ENCODE measurements around the gene UBALD2.

The UBALD2 gene

DNA sequence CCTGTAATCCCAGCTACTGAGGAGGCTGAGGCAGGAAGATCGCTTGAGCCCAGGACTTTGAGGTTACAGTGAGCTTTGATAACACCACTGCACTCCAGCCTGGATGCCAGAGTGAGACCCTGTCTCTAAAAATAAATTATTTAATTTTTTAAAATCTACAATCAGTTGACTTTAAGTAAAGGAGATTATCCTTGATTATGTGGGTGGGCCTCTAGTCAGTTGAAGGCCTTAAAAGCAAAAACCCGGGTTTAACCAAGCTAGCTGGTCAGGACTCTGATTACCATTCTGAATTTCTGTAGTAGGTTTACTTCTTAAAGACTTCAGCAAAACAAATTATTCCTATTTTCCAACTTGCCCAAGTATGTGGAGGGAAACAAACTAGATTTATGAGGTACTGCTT is 29.3 kb upstream of the UBALD2 start:
- Histone ChIP-seq H4K20me1 (peaks cover 0 to 4% (median 0%) of the 10 kb centered on the region in 11 experiments; a peak in 1 of 22 replicates), H3K27me3 (peaks cover 27 to 43% (median 39%) of the 10 kb centered on the region in 11 experiments), H3K9me3 (replicated peaks in 1 of 11) (peaks cover 0 to 7% (median 0%) of the 10 kb centered on the region in 11 experiments; a peak in 1 of 22 replicates), H3K36me3 (no peaks in the 10 kb centered on the region), H3K4me2 (no peak overlapping the region), H3K27ac (no peak overlapping the region), H3K9ac (no peak overlapping the region), H3K4me3 (no peak overlapping the region), H3K4me1 (peaks cover 0 to 3% (median 3%) of the 10 kb centered on the region in 10 experiments; a peak in 12 of 20 replicates)
- TF ChIP-seq Cebpa-rat (IDR thresholded peaks at IDR 0.05) = no peak

DNA sequence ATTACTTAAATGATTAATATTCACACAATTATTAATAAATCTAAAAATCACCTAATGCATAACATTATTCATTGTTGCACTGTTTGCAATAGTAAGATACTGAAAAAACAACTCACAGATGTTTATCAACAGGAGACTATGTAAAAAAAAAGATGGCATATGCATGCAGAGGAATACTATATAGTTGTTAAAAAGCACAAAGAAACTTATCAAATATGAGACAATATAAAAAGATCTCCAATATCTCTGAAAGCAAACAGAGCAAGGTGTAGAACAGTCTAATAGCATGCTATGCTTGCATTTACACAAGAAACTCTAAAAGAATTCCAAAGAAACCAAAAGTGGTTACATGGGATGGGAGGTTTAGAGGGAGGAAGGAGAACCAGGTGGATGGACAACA is 28.5 kb upstream of the UBALD2 start:
- H3K9me3 ChIP-seq (replicated peaks in 1 of 11) = peaks cover 0 to 7% (median 0%) of the 10 kb centered on the region in 11 experiments; a peak in 1 of 22 replicates
- H3K4me3 ChIP-seq = no peak overlapping the region
- H3K36me3 ChIP-seq = no peaks in the 10 kb centered on the region
- peaks cover 0 to 7% (median 6%) of the 10 kb centered on the region in 10 experiments; a peak in 12 of 20 replicates for H3K4me1 ChIP-seq
- peaks cover 0 to 4% (median 0%) of the 10 kb centered on the region in 11 experiments; a peak in 1 of 22 replicates for H4K20me1 ChIP-seq
- H3K4me2 ChIP-seq = no peak overlapping the region
- TF ChIP-seq Cebpa-rat (IDR thresholded peaks at IDR 0.05) = no peak
- no peak overlapping the region for H3K9ac ChIP-seq
- H3K27ac ChIP-seq = no peak overlapping the region
- peaks cover 34 to 50% (median 46%) of the 10 kb centered on the region in 11 experiments for H3K27me3 ChIP-seq

DNA sequence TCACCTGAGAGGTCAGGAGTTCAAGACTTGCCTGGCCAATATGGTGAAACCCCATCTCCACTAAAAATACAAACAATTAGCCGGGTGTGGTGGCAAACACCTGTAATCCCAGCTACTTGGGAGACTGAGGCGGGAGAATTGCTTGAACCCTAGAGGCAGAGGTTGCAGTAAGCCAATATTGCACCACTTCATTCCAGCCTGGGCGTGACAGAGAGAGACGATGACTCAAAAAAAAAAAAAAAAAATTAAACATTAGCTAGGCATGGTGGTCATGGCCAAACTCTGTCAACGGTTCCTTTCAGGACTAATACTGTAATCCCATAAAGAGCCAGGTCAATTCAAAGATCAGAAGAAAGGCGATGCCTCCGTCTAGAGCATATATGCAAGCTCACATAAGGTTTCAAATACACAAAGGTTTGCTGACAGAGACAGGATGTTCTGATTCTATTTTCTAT is 27.3 kb upstream of the UBALD2 start:
- Histone ChIP-seq H3K9me3 (replicated peaks in 1 of 11) (peaks cover 0 to 7% (median 0%) of the 10 kb centered on the region in 11 experiments; a peak in 2 of 22 replicates), H3K4me1 (peaks cover 0 to 9% (median 6%) of the 10 kb centered on the region in 10 experiments; a peak in 12 of 20 replicates), H3K4me2 (no peak overlapping the region), H3K36me3 (no peaks in the 10 kb centered on the region), H3K4me3 (no peak overlapping the region), H4K20me1 (peaks cover 0 to 4% (median 0%) of the 10 kb centered on the region in 11 experiments; a peak in 1 of 22 replicates), H3K27me3 (peaks cover 47 to 63% (median 59%) of the 10 kb centered on the region in 11 experiments), H3K27ac (no peak overlapping the region), H3K9ac (no peak overlapping the region)
- no peak for TF ChIP-seq Cebpa-rat (IDR thresholded peaks at IDR 0.05)

DNA sequence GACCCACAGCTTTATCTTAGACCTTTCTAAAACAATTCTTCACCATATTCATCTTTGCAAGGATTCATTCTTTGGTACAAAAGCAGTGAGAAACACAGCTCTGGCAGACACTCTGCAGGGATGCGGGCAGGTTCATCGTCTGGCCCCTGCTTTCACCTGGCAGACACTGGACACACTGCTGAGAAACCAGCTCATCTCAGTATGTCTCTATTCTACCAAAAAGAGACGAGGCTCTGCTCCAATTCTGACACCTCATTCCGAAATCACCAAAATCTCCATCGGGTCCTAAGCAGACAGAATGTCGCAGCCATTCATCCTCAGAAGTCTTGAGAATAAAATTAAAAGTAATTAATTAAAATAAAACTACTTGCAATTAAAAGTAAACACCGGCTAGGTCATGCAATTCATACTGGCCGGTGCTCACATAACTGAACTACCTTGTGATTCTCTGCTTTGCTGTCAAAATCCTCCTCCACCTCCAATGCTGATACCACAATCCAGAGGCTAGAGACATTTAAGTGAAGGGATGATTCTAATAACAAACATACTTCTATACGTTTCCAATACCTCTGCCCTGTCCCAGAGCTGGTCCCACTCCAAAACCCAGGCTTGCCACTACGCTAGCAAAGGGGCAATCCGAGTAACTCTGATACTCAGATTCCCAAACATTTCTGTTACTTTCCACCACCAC is 26.2 kb upstream of the UBALD2 start:
- Histone ChIP-seq H3K4me1 (peaks cover 5 to 20% (median 14%) of the 10 kb centered on the region in 10 experiments), H3K9ac (no peak overlapping the region), H3K9me3 (replicated peaks in 1 of 11) (peaks cover 0 to 7% (median 0%) of the 10 kb centered on the region in 11 experiments; a peak in 2 of 22 replicates), H3K27me3 (peaks cover 53 to 73% (median 69%) of the 10 kb centered on the region in 11 experiments), H4K20me1 (peaks cover 0 to 4% (median 0%) of the 10 kb centered on the region in 11 experiments; a peak in 1 of 22 replicates), H3K4me3 (no peak overlapping the region), H3K36me3 (no peaks in the 10 kb centered on the region), H3K4me2 (no peak overlapping the region), H3K27ac (no peak overlapping the region)
- no peak for TF ChIP-seq Cebpa-rat (IDR thresholded peaks at IDR 0.05)

DNA sequence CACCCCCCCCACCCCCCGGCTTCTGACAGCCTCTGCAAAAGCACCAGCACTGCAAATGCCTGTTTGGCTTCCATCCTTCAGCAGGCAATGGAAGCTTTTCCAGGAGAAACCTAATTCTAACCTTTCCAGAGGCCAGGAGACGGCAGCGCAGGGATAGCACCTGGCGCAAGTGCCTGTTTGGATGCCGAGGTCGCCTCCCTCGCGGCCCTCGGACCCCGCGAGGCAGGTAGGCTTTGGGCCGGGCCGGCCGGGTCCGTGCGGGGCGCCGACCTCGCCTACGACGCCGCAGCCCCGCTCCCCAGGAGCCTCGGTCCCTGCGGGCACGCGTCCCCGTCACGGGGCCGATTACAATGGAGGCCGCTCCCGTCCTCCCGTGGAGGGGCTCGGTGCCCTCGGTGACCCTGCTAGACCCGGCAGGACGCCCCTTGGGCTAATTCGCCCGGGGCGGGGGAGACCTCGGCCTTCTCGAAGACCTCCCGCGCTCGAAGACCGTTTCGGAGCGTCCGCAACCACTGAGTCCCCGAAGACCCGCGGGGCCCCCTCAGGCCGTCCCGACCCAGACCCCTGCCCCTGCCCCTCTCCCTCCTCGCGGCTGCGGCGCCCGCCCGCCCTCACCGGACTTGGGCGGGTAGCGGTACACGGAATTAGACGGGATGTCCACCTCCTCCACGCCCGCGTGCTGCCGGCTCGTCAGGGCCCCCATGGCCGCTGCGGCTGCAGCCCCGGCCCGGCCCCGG is 25.4 kb upstream of the UBALD2 start:
- H4K20me1 ChIP-seq = peaks cover 0 to 4% (median 0%) of the 10 kb centered on the region in 11 experiments; a peak in 1 of 22 replicates
- no peak overlapping the region for H3K9ac ChIP-seq
- no peak for TF ChIP-seq Cebpa-rat (IDR thresholded peaks at IDR 0.05)
- peak overlapping the region; percentile 93 to 98 (median 95); a peak in 15 of 22 replicates for H3K4me2 ChIP-seq
- H3K36me3 ChIP-seq = no peaks in the 10 kb centered on the region
- peaks cover 0 to 7% (median 0%) of the 10 kb centered on the region in 11 experiments; a peak in 2 of 22 replicates for H3K9me3 ChIP-seq (replicated peaks in 1 of 11)
- H3K27me3 ChIP-seq = peaks cover 53 to 73% (median 69%) of the 10 kb centered on the region in 11 experiments
- H3K4me1 ChIP-seq = peaks cover 12 to 27% (median 21%) of the 10 kb centered on the region in 10 experiments
- H3K4me3 ChIP-seq = peak overlapping the region in 6 of 10 experiments; percentile 59 to 73 (median 62); a peak in 10 of 20 replicates
- no peak overlapping the region for H3K27ac ChIP-seq

DNA sequence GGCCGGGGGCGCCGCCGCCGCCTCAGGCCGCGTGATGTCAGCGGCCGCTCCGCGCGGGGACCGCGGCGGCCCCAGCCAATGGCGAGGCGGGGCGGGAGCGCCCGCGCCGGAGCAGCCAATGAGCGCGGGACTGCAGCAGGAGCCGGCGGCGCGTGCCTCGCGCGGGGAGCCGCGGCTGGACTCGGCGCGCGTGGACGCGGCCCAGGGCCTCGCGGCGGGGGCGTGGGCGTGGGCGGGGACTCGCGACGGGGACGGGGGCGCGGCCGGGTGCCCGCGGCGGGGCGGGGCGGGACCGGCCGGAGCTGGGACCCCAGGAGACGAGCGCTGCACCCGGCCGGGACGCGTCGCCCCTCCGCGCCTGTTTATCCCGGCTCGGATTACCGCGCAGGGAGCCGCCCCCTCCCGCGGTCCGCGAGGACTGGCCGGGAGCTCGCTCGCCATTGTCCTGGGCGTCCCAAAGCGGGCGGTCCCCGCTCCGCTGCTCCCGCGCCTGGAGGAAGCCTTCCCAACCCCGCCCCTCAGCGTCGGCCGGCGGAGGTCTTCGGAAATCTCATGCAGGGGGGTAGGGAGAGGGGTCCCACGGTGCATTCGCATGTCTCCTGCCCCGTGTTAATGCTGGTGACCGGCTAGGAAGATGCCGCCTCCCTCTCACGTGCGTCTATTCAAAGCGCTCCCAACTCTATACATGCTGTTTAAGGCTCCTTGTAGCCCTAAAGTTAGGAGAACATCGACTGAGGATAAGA is 24.5 kb upstream of the UBALD2 start, which contains the start of gene RNF157:
Gene RNF157, minus strand, starts transcription at position 33 of the 743 bp plus-strand sequence. CDS start 253 bp downstream, outside the sequence.
- Histone ChIP-seq H3K27ac (no peak within 1 kb of the TSS), H3K4me1 (peaks cover 17 to 36% (median 30%) of the 10 kb centered on the region in 10 experiments), H3K4me2 (peak within 1 kb of the TSS; percentile 93 to 98 (median 95)), H4K20me1 (peaks cover 0 to 4% (median 0%) of the 10 kb centered on the region in 11 experiments; a peak in 1 of 22 replicates), H3K27me3 (peaks cover 53 to 73% (median 69%) of the 10 kb centered on the region in 11 experiments), H3K36me3 (no peaks in the 10 kb centered on the region), H3K9me3 (replicated peaks in 1 of 11) (peaks cover 0 to 7% (median 0%) of the 10 kb centered on the region in 11 experiments; a peak in 2 of 22 replicates), H3K9ac (peak within 1 kb of the TSS in 9 of 11 experiments; percentile 35 to 66 (median 56); a peak in 11 of 22 replicates), H3K4me3 (peak within 1 kb of the TSS; percentile 55 to 73 (median 61))
- TF ChIP-seq Cebpa-rat (IDR thresholded peaks at IDR 0.05) = no peak

DNA sequence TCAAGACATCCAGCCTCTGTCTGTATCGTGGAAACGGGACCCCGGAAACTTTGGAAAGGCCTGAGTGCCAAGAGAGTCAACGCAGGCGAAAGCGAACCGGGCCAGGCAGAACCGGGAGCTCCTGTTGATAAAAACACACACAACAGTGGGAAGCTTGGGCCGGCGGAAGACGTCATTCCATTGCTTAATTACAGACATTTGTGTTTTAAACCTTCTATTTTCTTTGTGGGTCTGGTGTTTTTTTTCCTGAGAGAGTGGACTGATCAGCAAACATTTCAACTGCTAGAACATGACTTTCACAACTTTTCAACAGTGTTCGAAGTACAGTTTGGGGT is 24.0 kb upstream of the UBALD2 start:
- Histone ChIP-seq H3K27me3 (peaks cover 53 to 73% (median 69%) of the 10 kb centered on the region in 11 experiments), H3K27ac (no peak overlapping the region), H3K9ac (peak overlapping the region in 4 of 11 experiments; percentile 35 to 66 (median 58); a peak in 5 of 22 replicates)

DNA sequence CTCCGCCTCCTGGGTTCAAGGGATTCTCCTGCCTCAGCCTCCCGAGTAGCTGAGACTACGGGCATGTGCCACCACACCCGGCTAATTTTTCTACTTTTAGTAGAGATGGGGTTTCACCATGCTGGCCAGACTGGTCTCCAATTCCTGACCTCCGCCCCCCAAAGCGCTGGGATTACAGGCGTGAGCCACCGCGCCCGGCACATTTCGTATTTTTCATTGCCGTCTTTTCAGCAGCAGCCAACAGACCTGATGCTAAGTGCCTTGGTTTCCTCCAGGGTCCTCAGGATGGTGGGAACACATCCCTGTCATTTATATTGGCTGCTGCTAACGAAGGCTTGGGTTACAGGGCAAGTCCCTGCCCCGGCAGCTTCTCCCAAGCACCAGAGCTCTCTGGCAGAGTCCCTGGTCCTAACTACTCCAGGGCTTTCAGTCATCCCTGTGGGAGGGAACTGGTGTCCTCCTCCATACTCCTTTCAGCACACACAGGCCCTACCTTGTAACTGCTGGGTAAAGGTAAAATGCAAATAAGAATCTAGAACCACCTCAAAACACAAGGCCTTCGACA is 23.4 kb upstream of the UBALD2 start:
- no peak overlapping the region for H3K27ac ChIP-seq
- no peak overlapping the region for H3K4me2 ChIP-seq
- peaks cover 0 to 7% (median 0%) of the 10 kb centered on the region in 11 experiments; a peak in 2 of 22 replicates for H3K9me3 ChIP-seq (replicated peaks in 1 of 11)
- H4K20me1 ChIP-seq = peaks cover 0 to 4% (median 0%) of the 10 kb centered on the region in 11 experiments; a peak in 1 of 22 replicates
- no peak overlapping the region for H3K4me3 ChIP-seq
- H3K36me3 ChIP-seq = no peaks in the 10 kb centered on the region
- no peak for TF ChIP-seq Cebpa-rat (IDR thresholded peaks at IDR 0.05)
- H3K9ac ChIP-seq = no peak overlapping the region
- peaks cover 53 to 73% (median 69%) of the 10 kb centered on the region in 11 experiments for H3K27me3 ChIP-seq
- peaks cover 28 to 48% (median 41%) of the 10 kb centered on the region in 10 experiments for H3K4me1 ChIP-seq

More for the DNA sequence above, 24.0 kb upstream of the UBALD2 start:
- H3K4me1 ChIP-seq = peaks cover 22 to 42% (median 35%) of the 10 kb centered on the region in 10 experiments
- H3K9me3 ChIP-seq (replicated peaks in 1 of 11) = peaks cover 0 to 7% (median 0%) of the 10 kb centered on the region in 11 experiments; a peak in 2 of 22 replicates
- peak overlapping the region; percentile 55 to 73 (median 61) for H3K4me3 ChIP-seq
- no peaks in the 10 kb centered on the region for H3K36me3 ChIP-seq
- no peak for TF ChIP-seq Cebpa-rat (IDR thresholded peaks at IDR 0.05)
- peak overlapping the region; percentile 93 to 98 (median 95) for H3K4me2 ChIP-seq
- peaks cover 0 to 4% (median 0%) of the 10 kb centered on the region in 11 experiments; a peak in 1 of 22 replicates for H4K20me1 ChIP-seq

Data from BLaER1 treated with 17β-estradiol and CSF1 and Interleukin-3, amounts not matched to agents 10 nM and 100 nM (cell line).